Colonic mucosa (tissue), 4 donors: ENCODE results near the gene MICAL3. TPM values are rescaled to one million over a fixed set of nuclear protein-coding genes. Genes with fewer than 3 reads are reported as not detected.
A peak's percentile ranks its signal among the peaks of the same experiment; 100 is the strongest.

Experiments
- DNase-seq: peaks from one replicate; pipeline ENCODE4 v3.0.0-alpha.2; 2020
- H3K27ac ChIP-seq: fragments of 200-600 bp; one replicate; pipeline ENCODE4 v1.8.0; 2021
- H3K27me3 ChIP-seq: fragments of 200-600 bp; one replicate; pipeline ENCODE4 v1.8.0; 2021
- H3K36me3 ChIP-seq: fragments of 200-600 bp; one replicate; pipeline ENCODE4 v1.8.0; 2021
- H3K4me1 ChIP-seq: fragments of 200-600 bp; one replicate; pipeline ENCODE4 v1.8.0; 2021; ENCODE audit warnings: mild to moderate bottlenecking
- H3K4me3 ChIP-seq: fragments of 200-600 bp; one replicate; pipeline ENCODE4 v1.8.0; 2021
- H3K9ac ChIP-seq, 2 donors: one replicate each; pipeline ENCODE4 v1.7.0; 2013; ENCODE audit warnings: control low read depth in 2 of 2, low read depth in 2 of 2, low read length in 2 of 2
- H3K9me3 ChIP-seq: fragments of 200-600 bp; one replicate; pipeline ENCODE4 v1.8.0; 2021
- intact Hi-C: fragments of 100-400 bp; cut with DNase I; formaldehyde crosslinking; loops from one replicate; pipeline ENCODE4 v1.14.1; 2022
- total RNA-seq, 2 donors: library from RNA; stranded (reverse); fragmentation: NEBNext Ultra II Directional in 1 of 2; extraction: Animal tissue kit (Norgen Biotek cat#: 25700) in 1 of 2; gene quantifications; one replicate each; pipeline ENCODE4 v1.2.1, GENCODE V29; 2021
- TF ChIP-seq, protein P1 (sequence below): fragments of 200-600 bp; IDR thresholded peaks from one replicate; pipeline ENCODE4 v1.8.0; 2022; ENCODE audit warnings: antibody characterized with exemption, mild to moderate bottlenecking
- donor health status: healthy.
- donor health status: DM: no; HTN: no; CAD: no.
- donor health status: DM: no; HTN: no; CAD: no.

MICAL3 gene
- total RNA-seq, 2 donors from 2014 or later: 72.5 to 84.5 TPM

DNA sequence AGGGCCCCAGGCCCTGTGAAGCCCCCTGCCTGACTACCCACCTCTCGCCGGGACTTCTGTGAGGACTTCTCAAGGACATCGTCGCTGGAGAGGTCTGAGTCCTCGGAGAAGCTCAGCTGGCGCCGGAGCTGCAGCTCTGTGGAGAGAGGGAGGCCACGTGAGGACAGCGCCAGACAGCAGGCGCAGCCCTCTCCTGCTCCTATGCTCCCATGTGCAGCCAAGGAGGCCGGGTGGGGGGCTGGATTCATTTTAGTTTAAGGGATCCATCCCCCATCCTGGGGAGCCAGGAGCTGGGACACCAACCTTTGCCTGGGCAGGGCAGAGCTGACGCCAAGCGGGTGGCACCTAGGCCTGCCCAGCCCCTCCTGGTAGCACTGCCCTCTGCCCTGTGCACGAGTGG is 207.7 kb downstream of the MICAL3 start:
- H3K36me3 ChIP-seq: peaks cover 7% of the 10 kb centered on the region
- intact Hi-C loops: no loop called here
- no peak for DNase-seq
- TF ChIP-seq, protein P1, sequence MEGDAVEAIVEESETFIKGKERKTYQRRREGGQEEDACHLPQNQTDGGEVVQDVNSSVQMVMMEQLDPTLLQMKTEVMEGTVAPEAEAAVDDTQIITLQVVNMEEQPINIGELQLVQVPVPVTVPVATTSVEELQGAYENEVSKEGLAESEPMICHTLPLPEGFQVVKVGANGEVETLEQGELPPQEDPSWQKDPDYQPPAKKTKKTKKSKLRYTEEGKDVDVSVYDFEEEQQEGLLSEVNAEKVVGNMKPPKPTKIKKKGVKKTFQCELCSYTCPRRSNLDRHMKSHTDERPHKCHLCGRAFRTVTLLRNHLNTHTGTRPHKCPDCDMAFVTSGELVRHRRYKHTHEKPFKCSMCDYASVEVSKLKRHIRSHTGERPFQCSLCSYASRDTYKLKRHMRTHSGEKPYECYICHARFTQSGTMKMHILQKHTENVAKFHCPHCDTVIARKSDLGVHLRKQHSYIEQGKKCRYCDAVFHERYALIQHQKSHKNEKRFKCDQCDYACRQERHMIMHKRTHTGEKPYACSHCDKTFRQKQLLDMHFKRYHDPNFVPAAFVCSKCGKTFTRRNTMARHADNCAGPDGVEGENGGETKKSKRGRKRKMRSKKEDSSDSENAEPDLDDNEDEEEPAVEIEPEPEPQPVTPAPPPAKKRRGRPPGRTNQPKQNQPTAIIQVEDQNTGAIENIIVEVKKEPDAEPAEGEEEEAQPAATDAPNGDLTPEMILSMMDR: no peak
- no peak overlapping the region for H3K27ac ChIP-seq
- H3K27me3 ChIP-seq: no peaks in the 10 kb centered on the region
- no peak overlapping the region for H3K4me3 ChIP-seq
- H3K9ac ChIP-seq: no peak overlapping the region
- no peaks in the 10 kb centered on the region for H3K4me1 ChIP-seq
- no peaks in the 10 kb centered on the region for H3K9me3 ChIP-seq

DNA sequence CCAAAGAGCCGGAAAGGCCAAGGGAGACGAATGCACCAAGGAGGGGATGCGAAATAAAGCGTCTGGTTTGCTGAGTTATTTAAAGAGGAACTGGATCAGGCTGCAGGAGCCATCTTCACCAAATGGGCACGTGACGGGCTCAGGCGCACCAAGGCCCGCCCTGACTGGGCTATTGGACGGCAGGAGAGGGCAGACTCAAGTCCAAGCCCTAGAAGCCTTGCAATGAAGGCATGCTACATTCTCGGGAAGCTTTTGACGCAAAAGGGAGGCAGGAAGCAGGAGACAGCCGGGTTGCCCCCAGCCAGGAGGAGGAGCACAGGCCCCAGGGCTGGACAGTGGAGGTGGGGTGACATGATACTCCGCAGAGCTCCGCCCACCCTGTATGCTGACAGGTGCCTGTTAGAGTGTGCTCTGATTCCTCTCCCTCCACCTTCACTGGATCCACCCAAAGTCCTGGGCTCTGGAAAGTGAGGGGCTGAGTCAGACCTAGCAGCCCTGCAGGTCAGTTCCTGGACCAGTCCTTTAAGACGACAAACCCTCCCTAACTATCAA is 208.6 kb downstream of the MICAL3 start:
- no peak for DNase-seq
- no peak overlapping the region for H3K27ac ChIP-seq
- TF ChIP-seq, protein P1: no peak
- intact Hi-C loops: no loop called here
- H3K27me3 ChIP-seq: no peaks in the 10 kb centered on the region
- H3K9ac ChIP-seq: no peak overlapping the region
- no peaks in the 10 kb centered on the region for H3K9me3 ChIP-seq
- no peaks in the 10 kb centered on the region for H3K4me1 ChIP-seq
- H3K4me3 ChIP-seq: no peak overlapping the region
- H3K36me3 ChIP-seq: peaks cover 4% of the 10 kb centered on the region

DNA sequence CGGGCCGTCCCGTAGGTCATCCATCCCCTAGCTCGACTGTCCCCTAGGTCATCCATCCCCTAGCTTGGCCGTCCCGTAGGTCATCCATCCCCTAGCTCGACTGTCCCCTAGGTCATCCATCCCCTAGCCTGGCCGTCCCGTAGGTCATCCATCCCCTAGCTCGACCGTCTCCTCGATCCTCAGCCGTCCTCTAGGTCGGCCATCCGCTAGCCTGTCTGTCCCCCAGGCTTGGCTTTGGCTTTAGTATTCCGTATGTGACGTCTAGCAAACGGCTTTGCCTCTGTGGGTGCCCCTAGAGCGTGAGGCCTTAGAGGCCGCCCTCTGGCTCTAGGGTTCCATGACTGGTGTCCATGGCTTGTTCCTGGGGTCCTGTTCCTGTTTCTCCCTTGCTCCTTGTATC is 209.5 kb downstream of the MICAL3 start:
- H3K9ac ChIP-seq: no peak overlapping the region
- H3K4me3 ChIP-seq: no peak overlapping the region
- no peak overlapping the region for H3K27ac ChIP-seq
- peaks cover 4% of the 10 kb centered on the region for H3K36me3 ChIP-seq
- intact Hi-C loops: no loop called here
- TF ChIP-seq, protein P1: no peak
- no peaks in the 10 kb centered on the region for H3K4me1 ChIP-seq
- no peaks in the 10 kb centered on the region for H3K27me3 ChIP-seq
- DNase-seq: no peak
- no peaks in the 10 kb centered on the region for H3K9me3 ChIP-seq

DNA sequence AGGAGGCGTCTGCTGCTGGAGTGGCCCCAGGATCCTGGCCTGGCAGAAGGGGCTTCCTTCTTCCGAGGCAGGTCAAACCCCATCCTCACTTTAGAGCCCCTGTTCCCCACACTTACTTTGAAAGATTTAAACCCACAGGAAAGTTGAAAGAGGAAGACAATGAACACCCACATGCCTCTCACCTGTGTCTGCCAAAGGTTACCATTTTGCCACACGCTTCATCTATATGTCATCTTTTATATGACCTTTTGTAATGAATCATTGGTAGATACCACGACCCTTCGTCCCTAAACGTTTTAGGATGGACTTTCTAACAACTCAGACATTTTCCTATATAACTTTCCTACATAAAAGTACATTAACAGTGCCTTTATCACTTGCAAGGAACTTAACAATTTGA is 210.3 kb downstream of the MICAL3 start:
- TF ChIP-seq, protein P1: no peak
- intact Hi-C loops: no loop called here
- H3K36me3 ChIP-seq: peaks cover 4% of the 10 kb centered on the region

DNA sequence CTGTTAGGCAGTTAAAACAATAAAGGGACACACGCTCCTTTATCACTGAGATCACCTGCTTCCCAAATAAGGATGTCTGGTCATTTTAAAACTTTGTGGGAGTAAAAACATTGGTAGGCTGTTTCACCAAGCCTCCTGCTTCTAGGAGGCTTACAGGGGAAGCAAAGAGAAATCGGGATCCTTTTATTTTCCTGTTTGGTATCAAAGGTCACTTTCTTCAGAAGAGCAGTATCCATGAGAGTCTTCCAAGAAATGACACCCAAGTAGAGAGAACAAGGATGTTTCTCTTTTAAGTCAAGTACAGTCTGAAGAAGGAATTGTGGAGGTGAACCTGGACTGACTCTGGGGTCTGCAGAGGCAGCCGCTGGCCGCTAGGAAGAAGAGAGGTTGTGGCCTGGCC is 213.2 kb downstream of the MICAL3 start:
- no peak overlapping the region for H3K27ac ChIP-seq
- TF ChIP-seq, protein P1: no peak
- no peak for DNase-seq
- no peaks in the 10 kb centered on the region for H3K36me3 ChIP-seq
- H3K4me1 ChIP-seq: no peaks in the 10 kb centered on the region
- H3K9me3 ChIP-seq: no peaks in the 10 kb centered on the region
- H3K27me3 ChIP-seq: no peaks in the 10 kb centered on the region
- peak overlapping the region; percentile 28 to 39 for H3K9ac ChIP-seq
- H3K4me3 ChIP-seq: no peak overlapping the region
- intact Hi-C loops: no loop called here

More for the DNA sequence above, 210.3 kb downstream of the MICAL3 start:
- no peak overlapping the region for H3K27ac ChIP-seq
- H3K4me1 ChIP-seq: no peaks in the 10 kb centered on the region
- H3K4me3 ChIP-seq: no peak overlapping the region
- no peaks in the 10 kb centered on the region for H3K9me3 ChIP-seq
- no peak for DNase-seq
- H3K9ac ChIP-seq: no peak overlapping the region
- no peaks in the 10 kb centered on the region for H3K27me3 ChIP-seq
